CD4-positive, alpha-beta T cell (primary cell): ENCODE data around the gene ADAMTS8. TPM values are rescaled to one million over a fixed set of nuclear protein-coding genes. Genes with fewer than 3 reads are reported as not detected.

ENCODE experiments used
- ATAC-seq: fragments of 200-7000 bp; cut with Tn5 transposase; one replicate; pipeline ENCODE4 v1.10.0; 2022; ENCODE audit warnings: mild to moderate bottlenecking; ENCODE audit not compliant: poor library complexity
- CTCF ChIA-PET: fragments of 350-600 bp; sonication (Branson Sonifier 250); formaldehyde crosslinking; loops from one replicate; lab custom pipeline; 2021; ENCODE audit warnings: antibody characterized with exemption, inconsistent platforms; lab: Charles Lee
- POLR2A ChIA-PET: fragments of 350-600 bp; sonication (Branson Sonifier 250); formaldehyde crosslinking; loops from one replicate; lab custom pipeline; 2021; ENCODE audit warnings: antibody characterized with exemption, inconsistent platforms; lab: Charles Lee
- DNase-seq, 14 experiments: peaks; one replicate each; pipeline ENCODE4 v3.0.0-alpha.2; 2013 to 2020; ENCODE audit warnings: mixed read lengths in 2 of 14
- H3K27ac ChIP-seq, 2 donors: one replicate each; pipeline versions ENCODE4 v1.5.1 to v1.7.0; 2013; ENCODE audit warnings: low read length in 2 of 2, low read depth in 1 of 2, mild to moderate bottlenecking in 1 of 2
- H3K27me3 ChIP-seq, 2 experiments: 1 replicate in 1 of 2; 2 replicates in 1 of 2; pipeline versions ENCODE4 v1.6.1 to v1.7.0; 2013; ENCODE audit warnings: low read length in 2 of 2, control low read depth in 1 of 2, mild to moderate bottlenecking in 1 of 2, moderate library complexity in 1 of 2; ENCODE audit not compliant: insufficient read depth in 2 of 2, control insufficient read depth in 1 of 2
- H3K36me3 ChIP-seq: one replicate; pipeline ENCODE4 v1.6.1; 2013; ENCODE audit warnings: low read length, control low read depth; ENCODE audit not compliant: insufficient read depth
- H3K4me1 ChIP-seq: one replicate; pipeline ENCODE4 v1.6.1; 2013; ENCODE audit warnings: low read length, control low read depth; ENCODE audit not compliant: insufficient read depth
- H3K4me3 ChIP-seq: one replicate; pipeline ENCODE4 v1.5.1; 2013; ENCODE audit warnings: mild to moderate bottlenecking, low read length, moderate library complexity
- H3K9me3 ChIP-seq, 2 experiments: 1 replicate in 1 of 2; 2 replicates in 1 of 2; pipeline versions ENCODE4 v1.6.1 to v1.7.0; 2013; ENCODE audit warnings: low read length in 2 of 2, mild to moderate bottlenecking in 2 of 2, control low read depth in 1 of 2, moderate library complexity in 1 of 2; ENCODE audit not compliant: control insufficient read depth in 1 of 2, insufficient read depth in 1 of 2
- H3K27ac Mint-ChIP-seq: one replicate; pipeline ENCODE4 v1.8.0; 2020; ENCODE audit warnings: mixed read lengths
- H3K27me3 Mint-ChIP-seq: one replicate; pipeline ENCODE4 v1.8.0; 2021; ENCODE audit warnings: mixed read lengths
- H3K36me3 Mint-ChIP-seq: one replicate; pipeline ENCODE4 v1.8.0; 2021; ENCODE audit warnings: low read depth, mixed read lengths
- H3K4me1 Mint-ChIP-seq: one replicate; pipeline ENCODE4 v1.8.0; 2021; ENCODE audit warnings: low read depth, mixed read lengths
- H3K4me3 Mint-ChIP-seq: one replicate; pipeline ENCODE4 v1.8.0; 2020; ENCODE audit warnings: mild to moderate bottlenecking, mixed read lengths
- H3K9me3 Mint-ChIP-seq: one replicate; pipeline ENCODE4 v1.8.0; 2020; ENCODE audit warnings: mixed read lengths
- CTCF ChIP-seq: fragments of 200-600 bp; IDR thresholded peaks from one replicate; pipeline ENCODE4 v1.8.0; 2022; ENCODE audit warnings: antibody characterized with exemption, mild to moderate bottlenecking
- intact Hi-C, 2 experiments: fragments of 100-400 bp; cut with DNase I in 1 of 2; cut with micrococcal nuclease in 1 of 2; formaldehyde crosslinking; loops; one replicate each; pipeline versions ENCODE4 v1.15.1 to v1.9.0; 2023 to 2025; cut with DNase I, micrococcal nuclease
- total RNA-seq, 174 experiments: library from RNA in 2 of 174; stranded (reverse) in 2 of 174; gene quantifications; one replicate each; pipeline ENCODE4 v1.2.3 and lab custom pipeline; 2021 to 2026

ADAMTS8 gene
- total RNA-seq, 2 experiments from 2014 or later, result not detected

- Histone ChIP-seq H3K4me1 (no peaks in the 10 kb centered on the region), H3K9me3 (peaks cover 0 to 6% of the 10 kb centered on the region in 2 experiments), H3K27me3 (peaks cover 41 to 48% of the 10 kb centered on the region in 2 experiments), H3K27ac (no peak overlapping the region), H3K4me3 (no peak overlapping the region), H3K36me3 (no peaks in the 10 kb centered on the region)
- Mint-ChIP-seq H3K27ac (no peak overlapping the region), H3K9me3 (no peaks in the 10 kb centered on the region), H3K27me3 (peaks cover 67% of the 10 kb centered on the region), H3K4me1 (peaks cover 7% of the 10 kb centered on the region), H3K4me3 (no peak overlapping the region), H3K36me3 (no peaks in the 10 kb centered on the region)
- intact Hi-C loops, result no loop called here
- no peak for TF ChIP-seq CTCF
- ChIA-PET POLR2A (no interaction called here), CTCF (no interaction called here)
- DNase-seq (no peak), ATAC-seq (no peak)
Observed at GRCh38 chr11:130425156-130425555, 3.3 kb downstream of the ADAMTS8 start.

- ATAC-seq, result no peak
- H3K36me3 Mint-ChIP-seq, result no peaks in the 10 kb centered on the region
- intact Hi-C loops, result no loop called here
- H3K27ac ChIP-seq, result no peak overlapping the region
- no peak overlapping the region for H3K4me3 Mint-ChIP-seq
- POLR2A ChIA-PET, result no interaction called here
- H3K27me3 Mint-ChIP-seq, result peaks cover 63% of the 10 kb centered on the region
- DNase-seq, result no peak
- no peaks in the 10 kb centered on the region for H3K4me1 ChIP-seq
- H3K27ac Mint-ChIP-seq, result no peak overlapping the region
- CTCF ChIA-PET, result no interaction called here
- H3K36me3 ChIP-seq, result no peaks in the 10 kb centered on the region
- peaks cover 37 to 44% of the 10 kb centered on the region in 2 experiments for H3K27me3 ChIP-seq
- H3K9me3 ChIP-seq, result peaks cover 0 to 6% of the 10 kb centered on the region in 2 experiments
- peaks cover 7% of the 10 kb centered on the region for H3K4me1 Mint-ChIP-seq
- no peaks in the 10 kb centered on the region for H3K9me3 Mint-ChIP-seq
- no peak for TF ChIP-seq CTCF
- H3K4me3 ChIP-seq, result no peak overlapping the region
Observed at GRCh38 chr11:130424613-130425140, 3.7 kb downstream of the ADAMTS8 start.

GRCh38 chr11:130423541-130424142 lies 4.8 kb downstream of the ADAMTS8 start:
- Mint-ChIP-seq H3K9me3 (no peaks in the 10 kb centered on the region), H3K4me1 (peaks cover under 1% of the 10 kb centered on the region), H3K27ac (no peak overlapping the region), H3K27me3 (peaks cover 53% of the 10 kb centered on the region), H3K36me3 (no peaks in the 10 kb centered on the region), H3K4me3 (no peak overlapping the region)
- DNase-seq (no peak), ATAC-seq (no peak)
- no peak for TF ChIP-seq CTCF
- ChIA-PET POLR2A (no interaction called here), CTCF (no interaction called here)
- H3K4me1 ChIP-seq, result no peaks in the 10 kb centered on the region
- H3K27ac ChIP-seq, result no peak overlapping the region
- H3K36me3 ChIP-seq, result no peaks in the 10 kb centered on the region
- H3K9me3 ChIP-seq, result peaks cover 0 to 6% of the 10 kb centered on the region in 2 experiments
- intact Hi-C loops, result no loop called here
- peaks cover 31 to 34% of the 10 kb centered on the region in 2 experiments for H3K27me3 ChIP-seq
- H3K4me3 ChIP-seq, result no peak overlapping the region
